Breast epithelium (tissue), 3 donors: ENCODE measurements around the gene RHEB.

Experiments used
- POLR2A ChIP-seq: fragments of 450-650 bp; IDR thresholded peaks from one replicate; pipeline ENCODE4 v1.6.1; 2016; ENCODE audit warnings: antibody characterized with exemption, mild to moderate bottlenecking, moderate library complexity
- TF ChIP-seq, protein P1 (sequence below), 3 donors: fragments of 450-650 bp; IDR thresholded peaks; one replicate each; pipeline ENCODE4 v1.5.1; 2016 to 2017; ENCODE audit warnings: antibody characterized with exemption in 3 of 3, mild to moderate bottlenecking in 3 of 3, moderate library complexity in 3 of 3

DNA sequence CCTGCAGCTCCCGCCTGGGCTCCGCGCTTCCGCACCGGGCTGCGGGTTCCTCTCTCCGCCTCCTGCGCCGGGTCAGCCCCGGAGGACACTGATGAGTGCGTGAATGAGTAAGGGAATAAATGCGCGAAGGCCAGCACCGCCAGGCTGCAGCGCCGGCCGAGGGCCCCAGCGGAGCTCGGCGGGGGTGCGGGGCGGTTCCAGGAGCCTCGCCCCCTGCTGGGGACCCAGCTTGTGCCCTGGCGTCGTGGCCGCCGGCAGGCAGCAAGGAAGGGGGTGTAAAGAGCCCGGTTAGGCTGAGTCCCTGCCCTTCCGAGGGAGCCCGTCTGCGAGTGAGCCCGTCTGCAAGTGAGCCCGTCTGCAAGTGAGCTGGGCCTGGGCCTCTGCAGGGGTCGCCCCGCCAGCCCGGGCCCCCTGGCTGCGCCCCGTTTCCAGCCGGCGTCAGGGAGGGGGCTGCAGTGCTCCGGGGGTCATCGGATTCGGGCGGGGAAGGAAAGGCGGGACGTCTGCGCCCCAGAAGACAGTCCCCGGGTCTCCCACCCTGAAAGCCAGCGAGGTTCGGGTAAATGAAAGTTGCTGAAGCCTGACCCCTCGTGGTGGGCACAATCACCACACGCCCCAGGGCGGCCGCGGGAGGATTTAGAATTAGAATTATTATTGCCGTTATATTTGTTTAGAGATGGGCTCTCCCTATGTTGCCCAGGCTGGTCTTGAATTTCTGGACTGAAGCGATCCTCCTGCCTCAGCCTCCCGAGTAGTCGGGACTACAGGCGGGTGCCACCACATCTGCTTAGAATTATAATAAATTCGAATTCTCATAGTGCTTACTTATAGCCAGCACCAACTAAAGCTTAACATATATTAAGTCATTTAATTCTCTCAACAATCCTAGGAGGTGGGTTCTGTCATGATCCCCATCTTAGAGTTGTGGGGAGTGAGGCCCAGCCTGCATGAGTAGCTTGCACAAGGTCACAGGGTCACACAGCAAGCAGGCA, 71.1 kb downstream of the RHEB start:
- TF ChIP-seq, protein P1, sequence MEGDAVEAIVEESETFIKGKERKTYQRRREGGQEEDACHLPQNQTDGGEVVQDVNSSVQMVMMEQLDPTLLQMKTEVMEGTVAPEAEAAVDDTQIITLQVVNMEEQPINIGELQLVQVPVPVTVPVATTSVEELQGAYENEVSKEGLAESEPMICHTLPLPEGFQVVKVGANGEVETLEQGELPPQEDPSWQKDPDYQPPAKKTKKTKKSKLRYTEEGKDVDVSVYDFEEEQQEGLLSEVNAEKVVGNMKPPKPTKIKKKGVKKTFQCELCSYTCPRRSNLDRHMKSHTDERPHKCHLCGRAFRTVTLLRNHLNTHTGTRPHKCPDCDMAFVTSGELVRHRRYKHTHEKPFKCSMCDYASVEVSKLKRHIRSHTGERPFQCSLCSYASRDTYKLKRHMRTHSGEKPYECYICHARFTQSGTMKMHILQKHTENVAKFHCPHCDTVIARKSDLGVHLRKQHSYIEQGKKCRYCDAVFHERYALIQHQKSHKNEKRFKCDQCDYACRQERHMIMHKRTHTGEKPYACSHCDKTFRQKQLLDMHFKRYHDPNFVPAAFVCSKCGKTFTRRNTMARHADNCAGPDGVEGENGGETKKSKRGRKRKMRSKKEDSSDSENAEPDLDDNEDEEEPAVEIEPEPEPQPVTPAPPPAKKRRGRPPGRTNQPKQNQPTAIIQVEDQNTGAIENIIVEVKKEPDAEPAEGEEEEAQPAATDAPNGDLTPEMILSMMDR (IDR thresholded peaks at IDR 0.05) = peak; percentile 26 to 88 (median 87)
- TF ChIP-seq POLR2A = no peak
